HepG2 (cell line): Measurements from ENCODE around the gene FAM168A. TPM values are rescaled to one million over a fixed set of nuclear protein-coding genes. Genes with fewer than 3 reads are reported as not detected.

Experiments used
- DNMT1 ChIP-seq: sonication (generic); formaldehyde crosslinking; IDR thresholded peaks from 2 replicates; pipeline ENCODE4 v1.5.1; 2020; ENCODE audit warnings: mild to moderate bottlenecking, missing genetic modification reagents
- FOXJ3 ChIP-seq: sonication (generic); formaldehyde crosslinking; IDR thresholded peaks from 2 replicates; pipeline ENCODE4 v1.4.0; 2020; ENCODE audit warnings: missing genetic modification reagents, mild to moderate bottlenecking, borderline replicate concordance
- GATA4 ChIP-seq: sonication (generic); IDR thresholded peaks from 2 replicates; pipeline ENCODE4 v1.6.1; 2016; ENCODE audit warnings: antibody characterized with exemption, low read depth, borderline replicate concordance
- HDAC2 ChIP-seq: sonication (generic); formaldehyde crosslinking; IDR thresholded peaks from 2 replicates; pipeline ENCODE4 v1.4.0; 2020; ENCODE audit warnings: missing genetic modification reagents
- PTBP1 ChIP-seq: fragments of 200-400 bp; formaldehyde crosslinking; IDR thresholded peaks from 2 replicates; pipeline ENCODE4 v1.6.1; 2018; ENCODE audit warnings: low read length, low read depth; ENCODE audit not compliant: poor library complexity, severe bottlenecking
- RFXAP ChIP-seq: sonication (generic); formaldehyde crosslinking; IDR thresholded peaks from 2 replicates; pipeline ENCODE4 v1.4.0; 2020; ENCODE audit warnings: missing genetic modification reagents, borderline replicate concordance
- SMC3 ChIP-seq: IDR thresholded peaks from 2 replicates; pipeline ENCODE4 v1.6.1; 2011; ENCODE audit warnings: low read length, improper control_type of control experiment
- TBP ChIP-seq: sonication (generic); formaldehyde crosslinking; IDR thresholded peaks from 2 replicates; pipeline ENCODE4 v1.5.0; 2020; ENCODE audit warnings: missing genetic modification reagents
- ZBTB7A ChIP-seq: sonication (generic); formaldehyde crosslinking; IDR thresholded peaks from 2 replicates; pipeline ENCODE4 v1.8.0; 2022; ENCODE audit warnings: mild to moderate bottlenecking, missing genetic modification reagents
- ZNF225 ChIP-seq: sonication (generic); formaldehyde crosslinking; IDR thresholded peaks from 2 replicates; pipeline ENCODE4 v1.4.0; 2020; ENCODE audit warnings: mild to moderate bottlenecking, missing genetic modification reagents
- ZNF282 ChIP-seq: fragments of 450-650 bp; IDR thresholded peaks from 2 replicates; pipeline ENCODE4 v1.6.1; 2018; ENCODE audit not compliant: partially characterized antibody
- ZNF337 ChIP-seq: sonication (generic); formaldehyde crosslinking; IDR thresholded peaks from 2 replicates; pipeline ENCODE4 v1.5.1; 2020; ENCODE audit warnings: missing genetic modification reagents, low read depth, mild to moderate bottlenecking, borderline replicate concordance
- ZNF33A ChIP-seq: sonication (generic); formaldehyde crosslinking; IDR thresholded peaks from 2 replicates; pipeline ENCODE4 v1.5.1; 2020; ENCODE audit warnings: missing genetic modification reagents, mild to moderate bottlenecking, moderate library complexity, borderline replicate concordance
- ZNF589 ChIP-seq: sonication (generic); formaldehyde crosslinking; conservative IDR thresholded peaks from 2 replicates; pipeline ENCODE4 v1.8.0; 2022; ENCODE audit warnings: mild to moderate bottlenecking, moderate library complexity, missing genetic modification reagents
- ZNF773 ChIP-seq: sonication (generic); formaldehyde crosslinking; IDR thresholded peaks from 2 replicates; pipeline ENCODE4 v1.4.0; 2020; ENCODE audit warnings: missing genetic modification reagents, borderline replicate concordance
- ZNF790 ChIP-seq: sonication (generic); formaldehyde crosslinking; IDR thresholded peaks from 2 replicates; pipeline ENCODE4 v1.8.0; 2022; ENCODE audit warnings: missing genetic modification reagents, mild to moderate bottlenecking, borderline replicate concordance
- ZSCAN20 ChIP-seq: sonication (generic); formaldehyde crosslinking; IDR thresholded peaks from 2 replicates; pipeline ENCODE4 v1.4.0; 2020; ENCODE audit warnings: missing genetic modification reagents, mild to moderate bottlenecking, borderline replicate concordance
- ZSCAN25 ChIP-seq: sonication (generic); formaldehyde crosslinking; IDR thresholded peaks from 2 replicates; pipeline ENCODE4 v1.8.0; 2022; ENCODE audit warnings: mild to moderate bottlenecking, missing genetic modification reagents
- polyA plus RNA-seq, 8 experiments: library from polyadenylated mRNA; depleted of rRNA in 3 of 8; stranded (reverse) in 7 of 8; unstranded in 1 of 8; fragments of >200 nt; fragmentation: Illumina TruSeq in 4 of 8; extraction: Trizol in 4 of 8; gene quantifications; 2 replicates each; pipeline versions ENCODE4 v1.2.1 to v1.2.3, GENCODE V29; 2011 to 2016; ENCODE audit warnings: low read depth in 4 of 8, missing spikeins in 1 of 8, mixed read lengths in 1 of 8; ENCODE audit not compliant: insufficient read depth in 1 of 8
- total RNA-seq, 5 experiments: library from RNA; depleted of rRNA; stranded (reverse); fragments of >200 nt; fragmentation: Illumina TruSeq; extraction: Trizol; gene quantifications; 2 replicates each; pipeline ENCODE4 v1.2.3, GENCODE V29; 2016; ENCODE audit warnings: low read depth in 1 of 5
- TF ChIP-seq, protein P1 (sequence below): sonication (generic); formaldehyde crosslinking; conservative IDR thresholded peaks from 2 replicates; pipeline ENCODE4 v1.4.0; 2020; ENCODE audit warnings: missing genetic modification reagents
- TF ChIP-seq, protein P2 (sequence below): sonication (generic); formaldehyde crosslinking; IDR thresholded peaks from 2 replicates; pipeline ENCODE4 v1.4.0; 2020; ENCODE audit warnings: mild to moderate bottlenecking, missing genetic modification reagents
- TF ChIP-seq, protein P3 (sequence below): sonication (generic); formaldehyde crosslinking; IDR thresholded peaks from 2 replicates; pipeline ENCODE4 v1.5.1; 2020; ENCODE audit warnings: missing genetic modification reagents, mild to moderate bottlenecking, borderline replicate concordance
- TF ChIP-seq, protein P4 (sequence below): sonication (generic); formaldehyde crosslinking; IDR thresholded peaks from 2 replicates; pipeline ENCODE4 v1.5.0; 2020; ENCODE audit warnings: missing genetic modification reagents
- TF ChIP-seq, protein P5 (sequence below): IDR thresholded peaks from 2 replicates; pipeline ENCODE4 v1.6.1; 2016; ENCODE audit warnings: low read depth, control low read depth

Gene FAM168A
- total and polyA plus RNA-seq, 2 of the 13 experiments (the other 11 are each of a cell fraction or from before 2014, with no cell fraction given) = 13.9 to 15.8 TPM

DNA sequence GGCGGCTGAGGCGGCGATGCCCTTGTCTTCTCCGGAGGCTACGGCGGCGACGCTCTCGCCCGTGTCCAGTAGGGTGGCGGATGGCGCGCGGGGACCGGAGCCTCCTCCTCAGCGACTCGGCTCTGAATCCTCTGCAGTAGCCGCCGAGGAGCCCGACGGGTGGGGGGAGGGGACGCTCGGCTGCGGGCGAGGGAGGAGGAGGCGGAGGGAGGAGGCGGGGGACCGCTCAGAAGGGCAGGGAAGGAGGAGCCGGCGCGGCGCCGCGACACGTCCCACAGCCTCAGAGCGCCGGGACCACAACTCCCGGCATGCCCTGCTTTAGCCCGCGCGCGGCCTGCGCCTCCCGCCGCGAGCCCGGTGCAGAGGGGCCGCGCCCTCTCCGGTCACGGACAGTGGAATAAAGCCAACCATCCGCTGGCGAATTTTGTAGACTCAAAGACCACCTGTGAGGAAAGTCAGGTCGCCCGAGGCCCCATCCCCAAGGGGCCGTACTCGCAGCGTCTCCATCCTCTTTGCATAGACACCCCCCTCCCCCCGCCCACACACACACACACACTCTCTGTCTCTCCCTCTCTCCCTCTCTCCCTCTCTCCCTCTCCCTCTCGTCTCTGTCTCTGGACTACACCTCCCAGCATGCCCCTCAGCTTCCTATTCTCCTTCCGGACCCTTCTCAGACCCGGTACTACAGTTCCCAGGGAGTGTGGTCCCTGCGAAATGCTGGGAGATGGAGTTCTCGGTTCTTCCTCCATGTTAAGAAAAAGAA is at the start of gene FAM168A (continued):
- TF ChIP-seq, protein P1, sequence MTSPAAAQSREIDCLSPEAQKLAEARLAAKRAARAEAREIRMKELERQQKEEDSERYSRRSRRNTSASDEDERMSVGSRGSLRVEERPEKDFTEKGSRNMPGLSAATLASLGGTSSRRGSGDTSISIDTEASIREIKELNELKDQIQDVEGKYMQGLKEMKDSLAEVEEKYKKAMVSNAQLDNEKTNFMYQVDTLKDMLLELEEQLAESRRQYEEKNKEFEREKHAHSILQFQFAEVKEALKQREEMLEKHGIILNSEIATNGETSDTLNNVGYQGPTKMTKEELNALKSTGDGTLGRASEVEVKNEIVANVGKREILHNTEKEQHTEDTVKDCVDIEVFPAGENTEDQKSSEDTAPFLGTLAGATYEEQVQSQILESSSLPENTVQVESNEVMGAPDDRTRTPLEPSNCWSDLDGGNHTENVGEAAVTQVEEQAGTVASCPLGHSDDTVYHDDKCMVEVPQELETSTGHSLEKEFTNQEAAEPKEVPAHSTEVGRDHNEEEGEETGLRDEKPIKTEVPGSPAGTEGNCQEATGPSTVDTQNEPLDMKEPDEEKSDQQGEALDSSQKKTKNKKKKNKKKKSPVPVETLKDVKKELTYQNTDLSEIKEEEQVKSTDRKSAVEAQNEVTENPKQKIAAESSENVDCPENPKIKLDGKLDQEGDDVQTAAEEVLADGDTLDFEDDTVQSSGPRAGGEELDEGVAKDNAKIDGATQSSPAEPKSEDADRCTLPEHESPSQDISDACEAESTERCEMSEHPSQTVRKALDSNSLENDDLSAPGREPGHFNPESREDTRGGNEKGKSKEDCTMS = no peak
- TF ChIP-seq, protein P2, sequence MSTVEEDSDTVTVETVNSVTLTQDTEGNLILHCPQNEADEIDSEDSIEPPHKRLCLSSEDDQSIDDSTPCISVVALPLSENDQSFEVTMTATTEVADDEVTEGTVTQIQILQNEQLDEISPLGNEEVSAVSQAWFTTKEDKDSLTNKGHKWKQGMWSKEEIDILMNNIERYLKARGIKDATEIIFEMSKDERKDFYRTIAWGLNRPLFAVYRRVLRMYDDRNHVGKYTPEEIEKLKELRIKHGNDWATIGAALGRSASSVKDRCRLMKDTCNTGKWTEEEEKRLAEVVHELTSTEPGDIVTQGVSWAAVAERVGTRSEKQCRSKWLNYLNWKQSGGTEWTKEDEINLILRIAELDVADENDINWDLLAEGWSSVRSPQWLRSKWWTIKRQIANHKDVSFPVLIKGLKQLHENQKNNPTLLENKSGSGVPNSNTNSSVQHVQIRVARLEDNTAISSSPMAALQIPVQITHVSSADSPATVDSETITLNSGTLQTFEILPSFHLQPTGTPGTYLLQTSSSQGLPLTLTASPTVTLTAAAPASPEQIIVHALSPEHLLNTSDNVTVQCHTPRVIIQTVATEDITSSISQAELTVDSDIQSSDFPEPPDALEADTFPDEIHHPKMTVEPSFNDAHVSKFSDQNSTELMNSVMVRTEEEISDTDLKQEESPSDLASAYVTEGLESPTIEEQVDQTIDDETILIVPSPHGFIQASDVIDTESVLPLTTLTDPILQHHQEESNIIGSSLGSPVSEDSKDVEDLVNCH (CRISPR knock-in tag) = no peak
- TF ChIP-seq PTBP1 (no peak), GATA4 (no peak), ZNF337 (no peak), ZNF790 (CRISPR knock-in tag) (no peak; the same call in 1 of the 2 replicates), ZSCAN20 (CRISPR knock-in tag) (no peak), ZSCAN25 (CRISPR knock-in tag) (no peak), ZNF773 (CRISPR knock-in tag) (no peak), ZBTB7A (CRISPR knock-in tag) (no peak; the same call in 1 of the 2 replicates), ZNF589 (CRISPR knock-in tag) (no peak), RFXAP (CRISPR knock-in tag) (no peak; the same call in 1 of the 2 replicates), SMC3 (no peak), HDAC2 (CRISPR knock-in tag) (peak; percentile 49; the same call in 1 of the 2 replicates), FOXJ3 (CRISPR knock-in tag) (no peak), ZNF282 (no peak), TBP (CRISPR knock-in tag) (no peak), DNMT1 (CRISPR knock-in tag) (no peak), ZNF33A (no peak), ZNF225 (CRISPR knock-in tag) (no peak)
- TF ChIP-seq, protein P3, sequence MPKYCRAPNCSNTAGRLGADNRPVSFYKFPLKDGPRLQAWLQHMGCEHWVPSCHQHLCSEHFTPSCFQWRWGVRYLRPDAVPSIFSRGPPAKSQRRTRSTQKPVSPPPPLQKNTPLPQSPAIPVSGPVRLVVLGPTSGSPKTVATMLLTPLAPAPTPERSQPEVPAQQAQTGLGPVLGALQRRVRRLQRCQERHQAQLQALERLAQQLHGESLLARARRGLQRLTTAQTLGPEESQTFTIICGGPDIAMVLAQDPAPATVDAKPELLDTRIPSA (CRISPR knock-in tag) = no peak
- TF ChIP-seq, protein P4, sequence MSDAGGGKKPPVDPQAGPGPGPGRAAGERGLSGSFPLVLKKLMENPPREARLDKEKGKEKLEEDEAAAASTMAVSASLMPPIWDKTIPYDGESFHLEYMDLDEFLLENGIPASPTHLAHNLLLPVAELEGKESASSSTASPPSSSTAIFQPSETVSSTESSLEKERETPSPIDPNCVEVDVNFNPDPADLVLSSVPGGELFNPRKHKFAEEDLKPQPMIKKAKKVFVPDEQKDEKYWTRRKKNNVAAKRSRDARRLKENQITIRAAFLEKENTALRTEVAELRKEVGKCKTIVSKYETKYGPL (CRISPR knock-in tag) = no peak
- TF ChIP-seq, protein P5, sequence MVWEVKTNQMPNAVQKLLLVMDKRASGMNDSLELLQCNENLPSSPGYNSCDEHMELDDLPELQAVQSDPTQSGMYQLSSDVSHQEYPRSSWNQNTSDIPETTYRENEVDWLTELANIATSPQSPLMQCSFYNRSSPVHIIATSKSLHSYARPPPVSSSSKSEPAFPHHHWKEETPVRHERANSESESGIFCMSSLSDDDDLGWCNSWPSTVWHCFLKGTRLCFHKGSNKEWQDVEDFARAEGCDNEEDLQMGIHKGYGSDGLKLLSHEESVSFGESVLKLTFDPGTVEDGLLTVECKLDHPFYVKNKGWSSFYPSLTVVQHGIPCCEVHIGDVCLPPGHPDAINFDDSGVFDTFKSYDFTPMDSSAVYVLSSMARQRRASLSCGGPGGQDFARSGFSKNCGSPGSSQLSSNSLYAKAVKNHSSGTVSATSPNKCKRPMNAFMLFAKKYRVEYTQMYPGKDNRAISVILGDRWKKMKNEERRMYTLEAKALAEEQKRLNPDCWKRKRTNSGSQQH = no peak
